OCI-LY1 (cell line): ENCODE results near the gene RAB22A.

Experiments used
- H2AFZ ChIP-seq: fragments of 200-600 bp; sonication (generic), shearing (Covaris generic); 2 replicates; pipeline ENCODE4 v1.6.0; 2014; ENCODE audit warnings: antibody characterized with exemption, mild to moderate bottlenecking, low read length
- H3F3A ChIP-seq: fragments of 200-600 bp; sonication (generic), shearing (Covaris generic); 2 replicates; pipeline ENCODE4 v1.6.0; 2014; ENCODE audit warnings: mild to moderate bottlenecking, antibody characterized with exemption, low read length, moderate library complexity; ENCODE audit not compliant: insufficient read depth
- H3K27ac ChIP-seq: fragments of 200-600 bp; sonication (generic); 2 replicates; pipeline ENCODE4 v1.5.1; 2014; ENCODE audit warnings: low read length, mixed run types, mild to moderate bottlenecking, low read depth; ENCODE audit not compliant: poor library complexity, severe bottlenecking
- H3K27me3 ChIP-seq: fragments of 200-600 bp; sonication (generic); 2 replicates; pipeline ENCODE4 v1.6.0; 2014; ENCODE audit warnings: antibody characterized with exemption, mild to moderate bottlenecking, low read length, moderate library complexity; ENCODE audit not compliant: insufficient read depth
- H3K36me3 ChIP-seq: fragments of 200-600 bp; sonication (generic); 2 replicates; pipeline ENCODE4 v1.6.1; 2014; ENCODE audit warnings: mild to moderate bottlenecking, antibody characterized with exemption, low read length, moderate library complexity, mixed read lengths; ENCODE audit not compliant: insufficient read depth
- H3K4me1 ChIP-seq: fragments of 200-600 bp; sonication (generic); 2 replicates; pipeline ENCODE4 v1.5.1; 2014; ENCODE audit warnings: mild to moderate bottlenecking, low read length, moderate library complexity; ENCODE audit not compliant: insufficient read depth, severe bottlenecking
- H3K4me2 ChIP-seq: fragments of 200-600 bp; sonication (generic), shearing (Covaris generic); 2 replicates; pipeline ENCODE4 v1.6.1; 2014; ENCODE audit warnings: low read length
- H3K4me3 ChIP-seq: fragments of 200-600 bp; sonication (generic); 2 replicates; pipeline ENCODE4 v1.5.1; 2014; ENCODE audit warnings: low read length, low read depth, mild to moderate bottlenecking, mixed read lengths; ENCODE audit not compliant: poor library complexity, severe bottlenecking
- H3K79me2 ChIP-seq: fragments of 200-600 bp; shearing (Covaris generic); 2 replicates; pipeline ENCODE4 v1.6.1; 2016; ENCODE audit warnings: mixed run types, low read length, mixed read lengths; ENCODE audit not compliant: insufficient read depth
- H3K9ac ChIP-seq: fragments of 200-600 bp; sonication (generic), shearing (Covaris generic); 2 replicates; pipeline ENCODE4 v1.6.1; 2014; ENCODE audit warnings: mild to moderate bottlenecking, low read length, mixed read lengths
- H3K9me2 ChIP-seq: fragments of 200-600 bp; sonication (generic), shearing (Covaris generic); 2 replicates; pipeline ENCODE4 v1.6.1; 2014; ENCODE audit warnings: low read depth, mild to moderate bottlenecking, low read length, mixed read lengths
- H3K9me3 ChIP-seq: fragments of 200-600 bp; shearing (Covaris generic); 2 replicates; pipeline ENCODE4 v1.6.1; 2014; ENCODE audit warnings: low read length, mixed read lengths
- H4K20me1 ChIP-seq: fragments of 200-600 bp; sonication (generic), shearing (Covaris generic); 2 replicates; pipeline ENCODE4 v1.6.0; 2016; ENCODE audit warnings: mild to moderate bottlenecking, low read length; ENCODE audit not compliant: insufficient read depth
- CTCF ChIP-seq: fragments of 200-600 bp; sonication (generic), shearing (Covaris generic); IDR thresholded peaks from 2 replicates; pipeline ENCODE4 v1.5.1; 2017; ENCODE audit warnings: mild to moderate bottlenecking, antibody characterized with exemption, low read length, moderate library complexity, mixed read lengths
- EZH2 ChIP-seq: fragments of 200-600 bp; sonication (generic), shearing (Covaris generic); IDR thresholded peaks from 2 replicates; pipeline ENCODE4 v1.8.0; 2017; ENCODE audit warnings: borderline replicate concordance, mixed run types, mild to moderate bottlenecking, antibody characterized with exemption, low read length, moderate library complexity, mixed read lengths

The RAB22A gene, protein sequence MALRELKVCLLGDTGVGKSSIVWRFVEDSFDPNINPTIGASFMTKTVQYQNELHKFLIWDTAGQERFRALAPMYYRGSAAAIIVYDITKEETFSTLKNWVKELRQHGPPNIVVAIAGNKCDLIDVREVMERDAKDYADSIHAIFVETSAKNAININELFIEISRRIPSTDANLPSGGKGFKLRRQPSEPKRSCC

GRCh38 chr20:58309591-58310290, at the start of gene RAB22A:
RAB22A (plus strand) TSS chr20:58309715; CDS start chr20:58309977, 262 bp downstream.
- H4K20me1 ChIP-seq, result no peaks in the 10 kb centered on the region
- H3F3A ChIP-seq, result no peaks in the 10 kb centered on the region
- peaks cover 61% of the 10 kb centered on the region for H3K4me1 ChIP-seq
- peak within 1 kb of the TSS; percentile 91 for H3K4me2 ChIP-seq
- H3K9me2 ChIP-seq, result no peaks in the 10 kb centered on the region
- H3K9me3 ChIP-seq, result no peaks in the 10 kb centered on the region
- H3K4me3 ChIP-seq, result peak within 1 kb of the TSS; percentile 80
- H3K36me3 ChIP-seq, result peaks cover 32% of the 10 kb centered on the region
- H3K27me3 ChIP-seq, result no peaks in the 10 kb centered on the region
- H2AFZ ChIP-seq, result no peak within 1 kb of the TSS
- peak within 1 kb of the TSS; percentile 81 for H3K9ac ChIP-seq
- TF ChIP-seq CTCF (no peak), EZH2 (no peak)
- H3K79me2 ChIP-seq, result peaks cover 12% of the 10 kb centered on the region
- H3K27ac ChIP-seq, result peak within 1 kb of the TSS; percentile 95

- no peaks in the 10 kb centered on the region for H3K27me3 ChIP-seq
- H3K36me3 ChIP-seq, result peaks cover 16% of the 10 kb centered on the region
- no peaks in the 10 kb centered on the region for H3K79me2 ChIP-seq
- TF ChIP-seq CTCF (no peak), EZH2 (no peak)
- H3K4me3 ChIP-seq, result no peak overlapping the region
- no peaks in the 10 kb centered on the region for H4K20me1 ChIP-seq
- no peak overlapping the region for H2AFZ ChIP-seq
- 0 out of 2 replicates have a peak, but pooled peaks cover 3% of the 10 kb centered on the region for H3K9me3 ChIP-seq
- H3K9ac ChIP-seq, result no peak overlapping the region
- no peaks in the 10 kb centered on the region for H3K4me1 ChIP-seq
- H3K4me2 ChIP-seq, result no peak overlapping the region
- H3K9me2 ChIP-seq, result no peaks in the 10 kb centered on the region
- no peak overlapping the region for H3K27ac ChIP-seq
- no peaks in the 10 kb centered on the region for H3F3A ChIP-seq
Measured at GRCh38 chr20:58260006-58260405, 49.5 kb upstream of the RAB22A start.

GRCh38 chr20:58261660-58262059, 47.9 kb upstream of the RAB22A start:
- Histone ChIP-seq H3K36me3 (peaks cover 11% of the 10 kb centered on the region), H3K9me3 (0 out of 2 replicates have a peak, but pooled peaks cover 3% of the 10 kb centered on the region), H4K20me1 (no peaks in the 10 kb centered on the region)

More at GRCh38 chr20:58261660-58262059, 47.9 kb upstream of the RAB22A start:
- no peak overlapping the region for H2AFZ ChIP-seq
- H3K4me1 ChIP-seq, result no peaks in the 10 kb centered on the region
- no peak overlapping the region for H3K9ac ChIP-seq
- no peak overlapping the region for H3K4me2 ChIP-seq
- H3F3A ChIP-seq, result no peaks in the 10 kb centered on the region
- H3K79me2 ChIP-seq, result no peaks in the 10 kb centered on the region
- TF ChIP-seq CTCF (no peak), EZH2 (no peak)
- no peak overlapping the region for H3K4me3 ChIP-seq
- H3K27me3 ChIP-seq, result no peaks in the 10 kb centered on the region
- no peak overlapping the region for H3K27ac ChIP-seq
- H3K9me2 ChIP-seq, result no peaks in the 10 kb centered on the region
